GM23338 (cell line): ENCODE results near the gene CCDC146. TPM values are rescaled to one million over a fixed set of nuclear protein-coding genes. Genes with fewer than 3 reads are reported as not detected.

ENCODE experiments used
- ATAC-seq: fragments of 200-7000 bp; cut with Tn5 transposase; 3 replicates; pipeline ENCODE4 v1.9.1; 2020
- DNase-seq: peaks from one replicate; pipeline ENCODE4 v3.0.0-alpha.2; 2015; ENCODE audit warnings: low spot score
- H2AFZ ChIP-seq: fragments of 200-600 bp; sonication (generic); 2 replicates; pipeline ENCODE4 v1.8.0; 2016; ENCODE audit warnings: antibody characterized with exemption, mild to moderate bottlenecking, moderate library complexity
- H3F3A ChIP-seq: fragments of 200-600 bp; sonication (generic); replicated peaks from 2 replicates; pipeline ENCODE4 v1.8.0; 2017; ENCODE audit warnings: antibody characterized with exemption, mixed run types, low read depth
- H3K27ac ChIP-seq: fragments of 200-600 bp; sonication (generic); 2 replicates; pipeline ENCODE4 v1.6.1; 2016; ENCODE audit warnings: low read depth
- H3K27me3 ChIP-seq: fragments of 200-600 bp; sonication (generic); 2 replicates; pipeline ENCODE4 v1.8.0; 2016; ENCODE audit warnings: mild to moderate bottlenecking, mixed run types, moderate library complexity; ENCODE audit not compliant: insufficient read depth
- H3K36me3 ChIP-seq: fragments of 200-600 bp; sonication (generic); 2 replicates; pipeline ENCODE4 v1.8.0; 2016; ENCODE audit warnings: mild to moderate bottlenecking; ENCODE audit not compliant: insufficient read depth
- H3K4me1 ChIP-seq: fragments of 200-600 bp; sonication (generic); 2 replicates; pipeline ENCODE4 v1.8.0; 2016; ENCODE audit warnings: mild to moderate bottlenecking, moderate library complexity; ENCODE audit not compliant: insufficient read depth
- H3K4me2 ChIP-seq: fragments of 200-600 bp; sonication (generic); 2 replicates; pipeline ENCODE4 v1.7.1; 2017; ENCODE audit warnings: mixed run types
- H3K4me3 ChIP-seq: fragments of 200-600 bp; sonication (generic); 2 replicates; pipeline ENCODE4 v1.6.1; 2016; ENCODE audit warnings: mixed run types
- H3K79me2 ChIP-seq: fragments of 200-600 bp; sonication (generic); replicated peaks from 2 replicates; pipeline ENCODE4 v1.8.0; 2017; ENCODE audit warnings: mild to moderate bottlenecking; ENCODE audit not compliant: insufficient read depth
- H3K9me2 ChIP-seq: fragments of 200-600 bp; sonication (generic); 2 replicates; pipeline ENCODE4 v1.8.0; 2017; ENCODE audit not compliant: insufficient read depth
- H4K20me1 ChIP-seq: fragments of 200-600 bp; sonication (generic); replicated peaks from 2 replicates; pipeline ENCODE4 v1.8.0; 2017; ENCODE audit warnings: mild to moderate bottlenecking; ENCODE audit not compliant: insufficient read depth
- H3K27ac Mint-ChIP-seq: 2 replicates; pipeline ENCODE4 v1.8.0; 2020; ENCODE audit warnings: inconsistent platforms, mild to moderate bottlenecking, moderate library complexity, mixed read lengths
- H3K27me3 Mint-ChIP-seq: 3 replicates; pipeline ENCODE4 v1.8.0; 2022; ENCODE audit warnings: low read depth, mild to moderate bottlenecking, moderate library complexity, mixed read lengths, inconsistent platforms; ENCODE audit not compliant: insufficient read depth, poor library complexity
- H3K36me3 Mint-ChIP-seq: 3 replicates; pipeline ENCODE4 v1.8.0; 2021; ENCODE audit warnings: low read depth, mild to moderate bottlenecking, inconsistent platforms, moderate library complexity, mixed read lengths
- H3K4me1 Mint-ChIP-seq: 3 replicates; pipeline ENCODE4 v1.8.0; 2020; ENCODE audit warnings: mild to moderate bottlenecking, inconsistent platforms, mixed read lengths
- H3K4me3 Mint-ChIP-seq: 3 replicates; pipeline ENCODE4 v1.8.0; 2021; ENCODE audit warnings: moderate library complexity, mild to moderate bottlenecking, inconsistent platforms, mixed read lengths
- H3K9me3 Mint-ChIP-seq: 3 replicates; pipeline ENCODE4 v1.8.0; 2020; ENCODE audit warnings: moderate library complexity, mild to moderate bottlenecking, inconsistent platforms, mixed read lengths
- CREB1 ChIP-seq: fragments of 250-450 bp; sonication (Bioruptor Pico); IDR thresholded peaks from 2 replicates; pipeline ENCODE4 v1.5.0; 2020; ENCODE audit warnings: low read depth, mild to moderate bottlenecking, moderate library complexity
- CTCF ChIP-seq, 2 experiments: fragments of 200-600 bp in 1 of 2; sonication (generic) in 1 of 2; conservative IDR thresholded peaks; 2 replicates each; pipeline versions ENCODE4 v1.5.1 to v1.6.1; 2016 to 2017; ENCODE audit warnings: antibody characterized with exemption in 2 of 2, low read depth in 2 of 2, mild to moderate bottlenecking in 2 of 2, moderate library complexity in 1 of 2
- EZH2phosphoT487 ChIP-seq: fragments of 200-600 bp; sonication (generic); IDR thresholded peaks from one replicate; pipeline ENCODE4 v1.8.1; 2018; ENCODE audit warnings: antibody characterized with exemption; ENCODE audit not compliant: unreplicated experiment
- NANOG ChIP-seq: IDR thresholded peaks from 2 replicates; pipeline ENCODE4 v1.6.1; 2016; ENCODE audit warnings: antibody characterized with exemption, borderline replicate concordance
- REST ChIP-seq: IDR thresholded peaks from one replicate; pipeline ENCODE4 v1.6.1; 2018; ENCODE audit warnings: antibody characterized with exemption; ENCODE audit not compliant: unreplicated experiment
- STAT1 ChIP-seq: IDR thresholded peaks from one replicate; pipeline ENCODE4 v1.6.1; 2016; ENCODE audit warnings: antibody characterized with exemption; ENCODE audit not compliant: unreplicated experiment
- ZNF114 ChIP-seq: fragments of 250-450 bp; sonication (Bioruptor Pico); IDR thresholded peaks from 2 replicates; pipeline ENCODE4 v1.5.0; 2020; ENCODE audit warnings: mild to moderate bottlenecking, moderate library complexity
- ZNF462 ChIP-seq: fragments of 250-450 bp; sonication (Bioruptor Pico); IDR thresholded peaks from 2 replicates; pipeline ENCODE4 v1.5.0; 2020; ENCODE audit warnings: mild to moderate bottlenecking, moderate library complexity
- polyA plus RNA-seq: library from polyadenylated mRNA; unstranded; fragments of >200 nt; fragmentation: Nextera tagmentation; extraction: Ambion mirVana; gene quantifications from 2 replicates; pipeline ENCODE4 v1.2.1, GENCODE V29; 2016
- total RNA-seq: library from RNA; depleted of rRNA; stranded (reverse); fragments of >200 nt; shearing (Covaris generic); gene quantifications from 2 replicates; pipeline ENCODE4 v1.2.3, GENCODE V29; 2014

Gene CCDC146
- total and polyA plus RNA-seq, 2 experiments from 2014 or later: 0.35 to 0.74 TPM

GRCh38 chr7:77316219-77316978, 194.0 kb downstream of the CCDC146 start (continued):
- TF ChIP-seq ZNF462 (CRISPR knock-in tag) (no peak), CREB1 (CRISPR knock-in tag) (no peak), NANOG (no peak), EZH2phosphoT487 (no peak), ZNF114 (no peak)

- Mint-ChIP-seq H3K4me3 (no peak overlapping the region), H3K9me3 (no peaks in the 10 kb centered on the region), H3K36me3 (no peaks in the 10 kb centered on the region), H3K27me3 (no peaks in the 10 kb centered on the region), H3K27ac (no peak overlapping the region), H3K4me1 (no peaks in the 10 kb centered on the region)
- Histone ChIP-seq H3K36me3 (no peaks in the 10 kb centered on the region), H3K4me1 (no peaks in the 10 kb centered on the region), H3K27ac (no peak overlapping the region), H3F3A (no peaks in the 10 kb centered on the region), H3K4me2 (no peak overlapping the region), H3K4me3 (no peak overlapping the region), H3K27me3 (no peaks in the 10 kb centered on the region), H4K20me1 (no peaks in the 10 kb centered on the region), H3K79me2 (no peaks in the 10 kb centered on the region), H3K9me2 (no peaks in the 10 kb centered on the region), H2AFZ (no peak overlapping the region)
- no peak for DNase-seq
- ATAC-seq: no peak
- TF ChIP-seq CTCF (conservative IDR thresholded peaks at IDR 0.05; ENCODE audit: low read depth in 2 of 2) (no peak), REST (no peak), STAT1 (no peak), EZH2phosphoT487 (no peak)
Observed at GRCh38 chr7:77318019-77318418, 195.6 kb downstream of the CCDC146 start.
